DMS153 treated with DMSO at 0.1 percent for 48 hours (cell line): ENCODE data around the gene ARHGAP25.

ENCODE experiments used
- DNase-seq: peaks from one replicate; lab custom pipeline; 2025; ENCODE audit not compliant: unreplicated experiment; lab: John Stamatoyannopoulos, UW

ARHGAP25 gene

DNA sequence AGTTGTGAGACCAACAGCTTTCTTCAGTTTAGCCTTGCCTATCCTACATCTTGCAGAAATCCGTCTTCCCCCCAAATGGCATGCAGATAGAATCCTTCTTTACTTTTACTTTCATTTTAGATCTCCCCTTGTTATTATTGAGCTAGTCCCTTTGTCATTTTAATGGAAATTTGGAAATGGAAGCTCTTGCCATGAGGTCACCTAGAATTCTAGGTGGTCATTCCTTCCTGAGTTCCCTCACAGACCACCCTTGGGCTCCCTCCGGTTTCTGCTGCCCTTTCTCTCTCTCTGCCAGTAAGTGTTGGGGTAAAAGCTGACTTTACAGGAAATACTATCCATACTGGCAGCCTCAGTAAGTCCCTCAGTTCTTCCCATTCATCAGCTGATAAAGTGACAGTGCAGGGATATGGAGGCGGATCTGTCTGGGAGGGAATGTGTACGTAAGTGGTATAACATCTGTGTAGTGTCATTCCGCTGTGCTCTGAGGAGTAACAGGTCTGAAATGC, 30.2 kb downstream of the ARHGAP25 start:
- no peak for DNase-seq

- no peak for DNase-seq
These were observed 31.2 kb downstream of the ARHGAP25 start for GRCh38 chr2:68765739-68766375.

DNA sequence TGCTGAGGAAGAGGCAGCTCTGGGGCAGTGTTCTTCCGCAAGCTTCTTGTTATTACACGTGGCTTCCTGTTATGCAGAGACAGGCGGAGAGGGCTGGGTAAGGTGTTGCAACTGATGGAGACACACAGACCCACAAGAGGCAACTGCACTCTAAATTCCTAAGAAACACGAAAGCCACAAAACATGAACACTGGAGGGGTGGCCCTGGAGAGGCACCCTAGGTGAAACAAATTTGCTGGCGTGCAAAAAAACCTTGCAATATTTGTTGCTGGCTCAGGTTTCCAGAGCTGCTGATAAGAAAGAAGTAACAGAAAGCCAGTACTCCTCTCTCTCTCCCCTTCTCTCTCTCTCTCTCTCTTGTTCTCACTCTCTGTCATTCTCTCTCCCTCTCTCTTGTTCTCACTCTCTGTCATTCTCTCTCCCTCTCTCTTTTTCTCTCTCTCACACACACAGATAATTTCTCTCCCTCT, 31.8 kb downstream of the ARHGAP25 start:
- DNase-seq = no peak

DNA sequence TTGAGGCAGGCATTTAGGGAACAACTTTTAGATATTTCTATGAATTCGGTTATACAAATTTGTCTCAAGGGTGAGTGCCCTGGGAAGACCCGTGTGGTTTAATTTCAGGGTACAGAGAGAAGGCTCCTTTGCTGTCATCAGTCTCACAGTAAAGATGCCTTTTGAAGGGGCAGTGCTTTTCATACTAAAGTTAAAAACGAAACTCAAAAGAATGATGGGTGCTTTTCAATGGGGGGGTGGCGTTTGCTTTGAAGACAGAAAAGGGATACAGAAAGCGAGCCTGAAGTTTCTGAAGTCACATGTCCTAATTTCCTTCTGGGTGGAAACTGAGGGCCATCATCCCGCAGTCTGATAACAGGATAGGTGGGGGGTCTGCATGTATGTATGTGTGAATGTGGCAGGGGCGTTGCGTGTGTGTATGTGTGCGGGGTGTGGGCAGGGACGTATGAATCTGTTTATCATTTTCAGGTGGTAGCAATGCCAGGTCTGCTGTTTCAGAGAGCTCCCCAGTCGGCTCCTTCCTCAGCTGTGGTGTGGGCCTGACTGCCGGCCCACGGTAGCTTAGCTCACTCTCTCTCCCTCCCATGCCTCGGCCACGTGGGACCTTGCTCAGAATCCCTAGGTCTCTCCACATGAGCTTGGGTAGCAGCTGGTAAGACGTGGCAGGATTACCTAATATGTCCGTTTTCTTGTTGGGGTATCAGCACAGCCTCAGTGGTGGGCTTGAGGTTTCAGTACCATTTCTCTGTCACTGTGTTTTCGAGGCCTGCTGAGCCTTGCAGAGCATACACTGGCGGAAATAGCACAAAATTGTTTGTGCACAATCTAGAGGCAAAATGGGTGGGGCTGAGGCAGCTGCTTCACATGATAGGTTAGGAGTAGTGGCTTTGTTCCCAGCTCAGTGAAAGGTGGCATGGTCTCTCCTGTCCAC, 32.7 kb downstream of the ARHGAP25 start:
- peak; percentile 84 for DNase-seq

GRCh38 chr2:68767996-68768395, 33.4 kb downstream of the ARHGAP25 start:
- DNase-seq = peak; percentile 84

GRCh38 chr2:68768461-68768860, 33.9 kb downstream of the ARHGAP25 start:
- DNase-seq = no peak

DNA sequence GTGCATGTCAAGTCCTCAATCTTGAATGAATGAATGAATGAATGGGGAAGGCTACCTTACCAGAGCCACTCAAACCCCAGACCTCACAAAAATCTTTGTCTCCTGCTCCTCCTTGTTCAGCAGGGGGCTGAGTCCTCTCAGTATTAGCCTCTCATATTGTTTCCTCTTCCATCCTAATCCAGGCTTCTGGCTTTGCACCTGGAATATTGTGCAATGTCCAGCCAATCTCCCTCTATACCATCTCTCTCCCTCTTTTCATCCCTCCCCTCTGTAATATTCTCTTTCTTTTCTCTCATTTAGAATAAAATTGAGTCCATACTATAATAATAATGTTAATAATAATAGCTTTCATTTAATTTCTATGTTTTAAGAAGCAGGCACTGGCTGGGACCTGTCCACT, 34.3 kb downstream of the ARHGAP25 start:
- DNase-seq = no peak

DNA sequence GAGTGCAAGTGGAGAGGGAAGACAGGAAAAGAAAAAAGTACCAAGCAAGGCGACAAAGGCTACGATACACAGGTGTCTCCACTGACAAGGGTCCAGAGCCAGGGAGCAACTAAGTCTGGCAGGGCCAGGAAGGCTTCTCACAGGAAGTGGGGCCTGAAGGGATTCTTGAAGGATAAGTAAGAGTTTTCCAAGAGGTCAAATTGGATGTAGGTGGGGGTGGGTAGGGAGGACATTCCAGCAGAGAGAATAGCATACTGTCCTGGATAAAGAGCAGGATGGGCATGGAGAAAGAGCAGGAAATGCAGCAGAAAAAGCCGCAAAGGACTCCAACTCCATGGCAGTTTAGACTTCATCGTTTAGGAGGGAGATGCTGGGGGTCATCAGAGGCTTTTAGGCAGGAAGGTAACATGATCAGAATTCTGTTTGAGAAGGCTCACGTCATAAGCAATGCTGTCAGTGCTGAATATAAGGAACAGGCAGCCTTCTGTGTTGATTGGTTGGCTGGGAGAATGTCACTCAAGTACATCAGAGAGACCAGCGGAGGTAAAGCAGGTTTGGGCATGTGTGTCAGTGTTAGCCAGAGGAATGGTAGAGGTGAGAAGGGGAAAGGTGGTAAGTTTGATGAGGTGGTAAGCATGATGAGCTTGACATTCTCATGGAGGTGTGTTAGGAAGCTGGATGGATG, 35.1 kb downstream of the ARHGAP25 start:
- DNase-seq = no peak

GRCh38 chr2:68770271-68771111, 35.9 kb downstream of the ARHGAP25 start:
- no peak for DNase-seq

DNA sequence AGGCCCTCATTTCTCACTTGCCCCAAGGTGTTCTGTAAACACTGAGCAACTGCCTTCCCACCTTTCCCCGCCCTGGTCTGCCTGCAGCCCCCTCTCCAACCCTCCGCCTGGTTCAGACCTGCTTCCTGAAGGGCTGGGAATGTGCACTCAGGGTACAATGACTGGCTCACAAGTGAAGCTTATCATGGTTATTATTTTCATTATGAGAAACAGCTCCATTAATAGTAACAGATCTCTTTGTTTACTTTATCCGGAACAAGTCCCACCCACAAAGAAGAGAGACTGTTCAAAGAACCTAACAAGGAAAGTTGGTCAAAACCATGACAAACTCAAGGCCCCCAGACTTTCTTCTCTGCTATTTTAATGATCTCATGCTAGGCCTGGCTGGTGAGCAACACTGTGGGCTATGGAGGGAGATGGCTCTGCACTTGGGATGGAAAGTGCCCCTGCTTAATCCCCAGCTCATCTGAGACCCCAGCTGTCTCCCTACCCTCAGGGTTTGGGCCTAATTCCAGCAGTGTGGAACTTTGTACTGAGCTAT, 36.7 kb downstream of the ARHGAP25 start:
- DNase-seq = no peak

GRCh38 chr2:68772109-68772508, 37.5 kb downstream of the ARHGAP25 start:
- DNase-seq = no peak

GRCh38 chr2:68774569-68775271, 40.1 kb downstream of the ARHGAP25 start:
- DNase-seq = no peak

- no peak for DNase-seq
These were observed 40.7 kb downstream of the ARHGAP25 start for GRCh38 chr2:68775272-68775842.

- DNase-seq = no peak
These were observed 41.5 kb downstream of the ARHGAP25 start for GRCh38 chr2:68776124-68776523.

DNA sequence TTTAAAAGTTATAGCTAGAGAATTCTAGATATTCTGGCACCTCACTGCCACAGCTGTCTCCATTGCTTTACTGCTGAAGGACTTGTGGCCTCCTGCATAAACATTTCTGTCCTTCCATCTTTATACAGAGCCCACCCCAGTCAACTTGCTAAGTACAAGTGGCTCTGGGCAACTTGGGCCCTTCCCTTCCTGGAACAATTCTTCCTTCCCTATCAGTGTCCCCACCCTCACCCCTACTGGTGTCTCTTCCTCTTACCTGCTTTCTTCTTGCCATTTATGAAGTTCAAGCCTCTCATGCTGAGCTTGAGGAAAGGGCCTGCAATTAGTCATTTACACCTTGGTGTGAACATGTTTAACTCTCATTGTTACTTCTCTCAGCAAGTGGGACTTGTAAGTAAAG, 45.0 kb downstream of the ARHGAP25 start:
- DNase-seq = no peak

DNA sequence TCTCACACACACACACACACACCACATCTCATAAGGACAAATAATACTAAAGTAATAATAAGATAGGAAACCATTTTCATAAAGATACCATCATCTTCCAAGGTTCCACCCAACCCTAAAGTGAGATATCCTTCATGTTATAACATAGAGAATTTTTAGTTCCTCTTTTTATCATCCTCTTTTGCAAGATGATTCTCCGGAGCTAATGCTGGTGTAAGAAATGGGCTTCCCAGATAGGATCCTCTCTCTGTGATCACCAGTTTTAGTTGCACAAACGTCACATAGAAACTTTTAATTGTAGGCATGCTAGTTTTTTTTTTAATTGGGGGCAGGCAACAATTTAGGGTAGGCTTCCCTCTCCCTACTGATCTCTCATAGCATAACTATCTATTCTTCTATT, 49.6 kb downstream of the ARHGAP25 start:
- no peak for DNase-seq

GRCh38 chr2:68784915-68785314, 50.3 kb downstream of the ARHGAP25 start:
- no peak for DNase-seq

DNA sequence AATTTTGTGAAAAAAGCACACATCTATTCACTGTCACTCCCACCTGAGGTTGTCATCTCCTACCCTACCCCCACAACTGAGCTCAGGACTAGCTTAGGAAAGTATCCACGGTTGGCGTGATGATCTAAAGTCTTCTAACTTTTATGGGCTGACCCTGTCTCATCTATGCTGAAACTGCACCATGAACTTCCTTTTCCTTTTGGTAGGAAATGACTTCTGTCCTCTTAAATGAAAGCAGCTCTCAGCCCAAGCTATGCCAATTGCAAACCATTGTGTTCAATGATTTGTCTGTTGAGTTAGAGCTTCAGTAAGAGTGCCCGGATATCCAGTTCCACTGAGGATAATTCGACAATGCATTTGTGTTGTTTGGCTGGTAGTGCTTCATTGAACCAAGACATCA, 52.7 kb downstream of the ARHGAP25 start:
- DNase-seq = no peak

DNA sequence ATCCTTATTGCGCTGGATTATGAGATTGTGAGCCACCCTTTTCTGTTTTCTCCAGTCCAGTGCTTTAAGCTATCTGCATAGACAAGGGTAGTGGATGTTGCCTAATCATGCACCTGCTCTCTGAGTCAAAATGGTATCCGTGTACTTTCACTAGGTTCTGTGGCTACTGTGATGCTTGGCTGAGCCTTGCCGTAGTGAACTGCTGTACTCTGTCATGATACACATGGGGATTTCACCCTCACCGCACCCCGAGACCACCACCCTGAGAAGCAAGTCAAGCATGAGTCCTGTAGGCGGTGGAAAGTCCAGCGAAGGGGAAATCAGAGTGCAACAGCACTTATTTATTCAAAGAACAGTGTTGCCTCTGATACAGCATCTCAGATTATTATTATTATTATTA, 55.0 kb downstream of the ARHGAP25 start:
- no peak for DNase-seq
